ENCODE measurements around the gene GNAO1.

- no peak for TF ChIP-seq CTCF (conservative IDR thresholded peaks at IDR 0.05)
- TF ChIP-seq ZFX (IDR thresholded peaks at IDR 0.05): no peak
Observed at GRCh38 chr16:56309008-56309407, 117.7 kb downstream of the GNAO1 start.
